ENCODE measurements around the gene MON1B.
A peak's percentile ranks its signal among the peaks of the same experiment; 100 is the strongest.

The MON1B gene

DNA sequence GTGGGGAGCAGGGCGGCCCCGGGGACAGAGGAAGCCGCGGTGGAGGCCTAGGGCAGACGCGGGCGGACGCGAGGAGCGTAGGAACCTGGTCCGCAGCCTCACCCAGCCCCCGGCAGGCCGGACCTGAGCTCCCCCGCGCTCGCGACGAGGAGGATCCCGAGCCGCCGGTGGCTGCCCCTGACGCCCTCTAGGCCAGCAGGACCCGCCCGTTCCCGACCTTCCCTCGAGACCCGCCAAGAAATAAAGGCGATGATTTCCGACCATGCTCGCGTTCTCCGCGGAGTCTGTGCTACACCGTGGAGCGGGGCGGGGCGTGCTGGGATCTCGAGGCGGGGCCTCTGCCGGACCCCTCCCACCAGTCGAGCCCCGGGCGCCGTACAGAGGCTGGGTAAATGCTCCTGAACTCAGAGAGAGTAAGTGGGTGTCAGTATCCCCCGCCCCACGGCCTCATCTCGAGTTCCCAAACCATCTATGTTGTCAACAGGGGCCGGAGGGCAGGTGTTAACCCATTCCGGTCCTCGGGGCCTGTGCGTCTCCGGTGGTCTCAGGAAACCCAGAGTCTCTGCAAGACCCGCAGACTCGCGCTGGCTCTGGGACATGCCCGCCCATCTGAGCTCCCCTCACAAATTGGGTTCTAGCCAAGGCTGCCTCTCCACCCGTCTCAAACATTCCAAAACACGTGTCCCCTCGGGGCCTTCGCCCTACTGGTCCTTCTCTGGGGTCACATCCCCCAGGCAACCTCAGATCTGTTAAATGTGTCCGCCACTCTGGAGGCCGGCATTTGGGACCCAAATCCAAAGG lies 22.0 kb downstream of the MON1B start:
- Histone ChIP-seq H3K9ac (ENCODE audit: low read length) (peak overlapping the region; percentile 74), H3K36me3 (ENCODE audit: low read length) (no peaks in the 10 kb centered on the region), H3K79me2 (ENCODE audit: insufficient read depth, low read length) (no peaks in the 10 kb centered on the region), H3K27ac (ENCODE audit: low read depth, low read length) (peak overlapping the region; percentile 5; the same call in 1 of the 2 replicates), H4K20me1 (ENCODE audit: low read depth, low read length) (no peaks in the 10 kb centered on the region), H3K27me3 (ENCODE audit: low read length) (no peaks in the 10 kb centered on the region), H3F3A (ENCODE audit: insufficient read depth) (no peaks in the 10 kb centered on the region), H3K4me2 (ENCODE audit: low read depth, low read length, poor library complexity, severe bottlenecking) (peak overlapping the region; percentile 57), H3K9me2 (replicated peaks; ENCODE audit: insufficient read depth, low read length) (no peaks in the 10 kb centered on the region), H3K4me3 (ENCODE audit: insufficient read depth, low read length, poor library complexity, severe bottlenecking) (peak overlapping the region; percentile 60), H3K9me3 (ENCODE audit: insufficient read depth, low read length) (no peaks in the 10 kb centered on the region), H2AFZ (ENCODE audit: low read depth, low read length, severe bottlenecking) (peak overlapping the region; percentile 92)
- TF ChIP-seq EZH2phosphoT487 (conservative IDR thresholded peaks at IDR 0.05; ENCODE audit: low read length) (no peak), CTCF (IDR thresholded peaks at IDR 0.05; ENCODE audit: insufficient read depth, low read length, poor library complexity, severe bottlenecking) (no peak)

GRCh38 chr16:77213542-77214106 lies 22.6 kb downstream of the MON1B start:
- H3K4me3 ChIP-seq (ENCODE audit: insufficient read depth, low read length, poor library complexity, severe bottlenecking): no peak overlapping the region

DNA sequence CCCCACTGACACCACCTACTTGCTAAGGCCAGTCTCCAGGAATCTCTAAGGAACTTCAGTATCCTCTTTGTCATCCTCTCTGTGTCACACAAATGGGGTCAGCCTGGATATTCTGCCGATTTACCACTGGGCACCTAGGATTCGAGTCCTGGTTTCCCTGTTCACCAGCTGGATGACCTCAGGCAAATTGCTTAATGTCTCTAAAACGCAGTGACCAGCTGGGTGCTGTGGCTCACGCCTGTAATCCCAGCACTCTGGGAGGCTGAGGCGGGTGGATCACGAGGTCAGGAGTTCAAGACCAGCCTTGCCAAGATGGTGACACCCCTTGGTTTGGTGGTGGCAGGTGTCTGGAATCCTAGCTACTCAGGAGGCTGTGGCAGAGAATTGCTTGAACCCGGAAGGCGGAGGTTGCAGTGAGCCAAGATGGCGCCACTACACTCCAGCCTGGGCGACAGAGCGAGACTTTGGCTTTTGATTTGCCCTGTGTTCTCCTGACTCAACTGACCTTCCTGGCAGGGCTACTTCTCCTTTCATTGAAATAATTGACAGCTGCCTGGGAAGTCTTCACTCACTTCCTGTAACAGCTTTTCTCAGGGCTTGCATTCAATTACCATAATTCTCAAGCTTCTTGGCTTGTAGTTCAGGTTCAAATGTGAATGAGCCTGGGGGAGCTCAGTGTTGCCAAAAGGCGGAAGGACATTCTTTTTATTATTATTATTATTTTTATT lies 23.6 kb downstream of the MON1B start:
- no peaks in the 10 kb centered on the region for H4K20me1 ChIP-seq (ENCODE audit: low read depth, low read length)
- TF ChIP-seq CTCF (IDR thresholded peaks at IDR 0.05; ENCODE audit: insufficient read depth, low read length, poor library complexity, severe bottlenecking) (no peak), EZH2phosphoT487 (conservative IDR thresholded peaks at IDR 0.05; ENCODE audit: low read length) (no peak)
- no peaks in the 10 kb centered on the region for H3K9me3 ChIP-seq (ENCODE audit: insufficient read depth, low read length)
- H3F3A ChIP-seq (ENCODE audit: insufficient read depth): no peaks in the 10 kb centered on the region
- no peaks in the 10 kb centered on the region for H3K9me2 ChIP-seq (replicated peaks; ENCODE audit: insufficient read depth, low read length)
- no peak overlapping the region for H3K9ac ChIP-seq (ENCODE audit: low read length)
- no peak overlapping the region for H3K4me3 ChIP-seq (ENCODE audit: insufficient read depth, low read length, poor library complexity, severe bottlenecking)
- H3K27me3 ChIP-seq (ENCODE audit: low read length): no peaks in the 10 kb centered on the region
- no peak overlapping the region for H3K4me2 ChIP-seq (ENCODE audit: low read depth, low read length, poor library complexity, severe bottlenecking)
- H3K79me2 ChIP-seq (ENCODE audit: insufficient read depth, low read length): no peaks in the 10 kb centered on the region
- H2AFZ ChIP-seq (ENCODE audit: low read depth, low read length, severe bottlenecking): no peak overlapping the region
- no peak overlapping the region for H3K27ac ChIP-seq (ENCODE audit: low read depth, low read length)
- no peaks in the 10 kb centered on the region for H3K36me3 ChIP-seq (ENCODE audit: low read length)

More at GRCh38 chr16:77213542-77214106, 22.6 kb downstream of the MON1B start:
- Histone ChIP-seq H3K9me2 (replicated peaks; ENCODE audit: insufficient read depth, low read length) (no peaks in the 10 kb centered on the region), H3K4me2 (ENCODE audit: low read depth, low read length, poor library complexity, severe bottlenecking) (no peak overlapping the region), H3K9me3 (ENCODE audit: insufficient read depth, low read length) (no peaks in the 10 kb centered on the region), H3K79me2 (ENCODE audit: insufficient read depth, low read length) (no peaks in the 10 kb centered on the region), H3K27ac (ENCODE audit: low read depth, low read length) (no peak overlapping the region), H2AFZ (ENCODE audit: low read depth, low read length, severe bottlenecking) (no peak overlapping the region), H3F3A (ENCODE audit: insufficient read depth) (no peaks in the 10 kb centered on the region), H4K20me1 (ENCODE audit: low read depth, low read length) (no peaks in the 10 kb centered on the region), H3K36me3 (ENCODE audit: low read length) (no peaks in the 10 kb centered on the region), H3K9ac (ENCODE audit: low read length) (no peak overlapping the region), H3K27me3 (ENCODE audit: low read length) (no peaks in the 10 kb centered on the region)
- no peak for TF ChIP-seq EZH2phosphoT487 (conservative IDR thresholded peaks at IDR 0.05; ENCODE audit: low read length)
- no peak for TF ChIP-seq CTCF (IDR thresholded peaks at IDR 0.05; ENCODE audit: insufficient read depth, low read length, poor library complexity, severe bottlenecking)

Data from SU-DHL-6 (cell line).